Left renal pelvis (tissue), 4 donors: ENCODE measurements around the gene XIAP. TPM values are rescaled to one million over a fixed set of nuclear protein-coding genes. Genes with fewer than 3 reads are reported as not detected.
"Not testable (repeated sequence)": the region's sequence is repeated elsewhere in the genome, so short reads cannot be mapped to it uniquely, and the experiment has no call there.

ENCODE experiments used
- DNase-seq, 4 donors: peaks; one replicate each; pipeline ENCODE4 v3.0.0-alpha.2; 2013; ENCODE audit warnings: low read depth in 4 of 4, low spot score in 3 of 4
- polyA plus RNA-seq, 4 donors: library from polyadenylated mRNA; unstranded; fragments of 120-200 nt; gene quantifications; one replicate each; pipeline ENCODE4 v1.2.1, GENCODE V29; 2013; ENCODE audit not compliant: insufficient read length in 4 of 4

Gene XIAP
- polyA plus RNA-seq = 10 to 100 TPM; 35.2 to 46.2 (median 41.0) TPM

- DNase-seq = peak in 3 of 4 donors; percentile 36 to 62 (median 45)
Observed at GRCh38 chrX:123859846-123860838, at the start of gene XIAP. TSS of gene XIAP (plus strand) at chrX:123860053. CDS start at chrX:123885663, 25,610 bp downstream.

- no peak for DNase-seq
Observed at GRCh38 chrX:123814343-123814742, 45.5 kb upstream of the XIAP start.

- DNase-seq = not testable (repeated sequence)
Observed at GRCh38 chrX:123814934-123815394, 44.9 kb upstream of the XIAP start.

GRCh38 chrX:123817288-123817894, 42.5 kb upstream of the XIAP start:
- DNase-seq = no peak

GRCh38 chrX:123818243-123818642, 41.6 kb upstream of the XIAP start:
- no peak for DNase-seq

DNA sequence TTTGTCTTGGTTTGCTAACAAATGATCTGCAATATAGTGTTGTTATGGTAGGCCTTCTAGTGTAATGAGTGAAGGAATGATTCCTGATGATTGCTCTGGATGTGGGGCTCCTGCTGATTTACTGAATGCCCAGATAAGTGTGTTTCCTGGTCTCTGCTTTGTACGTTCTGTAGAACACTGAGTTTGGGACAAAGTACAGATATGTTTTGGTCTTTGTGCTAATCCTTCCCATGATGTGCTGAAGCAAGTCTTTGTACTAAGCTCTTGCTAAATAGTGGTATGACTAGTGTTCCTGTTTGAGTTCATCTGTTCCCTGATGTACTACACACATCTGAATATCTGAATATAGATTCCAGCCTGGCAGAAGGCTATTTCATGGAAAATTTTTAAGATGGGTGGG, 36.9 kb upstream of the XIAP start:
- no peak for DNase-seq

- DNase-seq = peak in 3 of 4 donors; percentile 24 to 29 (median 26)
Observed at GRCh38 chrX:123830309-123830708, 29.5 kb upstream of the XIAP start.

DNA sequence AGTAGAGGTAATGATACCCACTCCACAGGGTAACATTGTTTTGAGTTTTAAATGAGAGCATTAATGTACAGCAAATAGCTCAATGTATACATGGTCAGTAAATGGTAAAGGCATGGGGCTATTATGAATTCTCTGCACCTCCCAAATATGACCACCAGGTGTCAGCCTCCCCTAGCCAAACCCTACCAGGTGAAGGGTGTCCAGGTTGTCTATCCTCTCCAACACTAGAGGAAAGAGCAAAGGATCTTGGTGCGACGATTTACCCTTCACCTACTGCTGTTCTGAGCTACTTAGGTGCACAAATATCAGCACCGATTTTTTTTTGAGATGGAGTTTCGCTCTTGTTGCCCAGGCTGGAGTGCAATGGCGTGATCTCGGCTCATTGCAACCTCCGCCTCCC, 26.5 kb upstream of the XIAP start:
- DNase-seq = peak in 3 of 4 donors; percentile 16 to 33 (median 20)

DNA sequence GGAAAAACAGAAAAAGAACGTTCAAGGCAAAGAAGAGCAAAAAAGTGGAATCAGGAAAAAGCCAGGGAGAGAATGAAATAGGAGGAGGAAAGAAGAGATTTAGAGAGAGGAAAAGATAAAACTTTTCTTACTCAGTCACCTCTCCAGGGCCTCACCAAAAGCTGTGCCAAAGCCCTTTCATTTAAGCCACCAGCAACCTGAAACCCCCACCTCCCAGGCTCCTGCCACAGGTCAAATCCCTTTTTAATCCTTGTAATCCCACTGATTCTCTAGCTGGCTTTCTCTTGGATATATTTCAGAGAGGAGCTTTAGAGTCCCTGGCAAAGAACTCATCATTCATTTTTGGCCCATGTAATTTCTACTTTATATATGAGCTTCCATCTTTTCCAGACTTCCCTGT, 25.7 kb upstream of the XIAP start:
- DNase-seq = no peak

GRCh38 chrX:123835661-123836371, 24.0 kb upstream of the XIAP start:
- DNase-seq = no peak

DNA sequence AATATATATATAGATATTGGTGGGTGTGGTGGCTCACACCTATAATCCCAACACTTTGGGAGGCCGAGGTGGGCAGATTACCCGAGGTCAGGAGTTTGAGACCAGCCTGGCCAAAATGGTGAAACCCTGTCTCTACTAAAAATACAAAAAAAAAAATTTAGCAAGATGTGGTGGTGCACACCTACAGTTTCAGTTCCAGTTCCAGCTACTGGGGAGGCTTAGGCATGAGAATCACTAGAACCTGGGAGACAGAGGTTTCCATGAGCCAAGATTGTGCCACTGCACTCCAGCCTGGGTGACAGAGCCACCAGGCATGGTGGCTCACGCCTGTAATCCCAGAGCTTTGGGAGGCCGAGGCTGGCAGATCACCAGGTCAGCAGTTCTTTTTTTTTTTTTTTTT, 14.7 kb upstream of the XIAP start:
- DNase-seq = not testable (repeated sequence)

DNA sequence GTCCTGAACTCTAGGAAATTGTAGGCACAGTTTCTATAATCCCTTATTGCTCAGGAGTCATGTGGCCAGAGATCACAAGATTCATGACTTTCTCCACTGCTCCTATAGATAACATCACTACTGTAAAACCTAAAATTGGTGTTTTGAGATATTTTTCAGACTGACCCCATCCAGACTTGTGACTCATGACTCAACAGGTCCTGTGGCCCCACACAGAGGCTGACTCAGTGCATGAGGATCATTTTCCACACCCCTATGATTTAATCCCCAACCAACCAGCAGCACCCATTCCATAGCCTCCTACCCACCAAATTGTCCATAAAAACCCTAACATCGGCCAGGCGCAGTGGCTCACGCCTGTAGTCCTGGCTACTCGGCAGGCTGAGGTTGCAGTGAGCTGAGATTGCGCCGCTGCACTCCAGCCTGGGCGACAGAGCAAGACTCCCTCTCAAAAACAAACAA, 13.2 kb upstream of the XIAP start:
- no peak for DNase-seq

GRCh38 chrX:123847056-123847455, 12.8 kb upstream of the XIAP start:
- DNase-seq = no peak

DNA sequence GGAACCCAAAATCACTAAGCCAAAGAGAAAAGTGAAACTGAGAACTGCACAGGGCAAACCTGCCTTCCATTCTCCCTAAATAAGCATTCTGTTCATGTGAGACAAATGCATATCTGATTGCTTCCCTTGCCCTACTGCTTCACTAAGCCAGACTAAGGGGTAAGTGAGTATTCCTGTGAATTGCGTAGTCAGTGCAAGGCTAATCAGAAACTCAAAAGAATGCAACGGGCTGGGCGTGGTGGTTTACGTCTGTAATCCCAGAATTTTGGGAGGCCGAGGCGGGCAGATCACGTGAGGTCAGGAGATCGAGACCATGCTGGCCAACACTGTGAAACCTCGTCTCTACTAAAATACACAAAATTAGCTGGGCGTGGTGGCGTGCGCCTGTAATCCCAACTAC, 10.8 kb upstream of the XIAP start:
- no peak for DNase-seq

DNA sequence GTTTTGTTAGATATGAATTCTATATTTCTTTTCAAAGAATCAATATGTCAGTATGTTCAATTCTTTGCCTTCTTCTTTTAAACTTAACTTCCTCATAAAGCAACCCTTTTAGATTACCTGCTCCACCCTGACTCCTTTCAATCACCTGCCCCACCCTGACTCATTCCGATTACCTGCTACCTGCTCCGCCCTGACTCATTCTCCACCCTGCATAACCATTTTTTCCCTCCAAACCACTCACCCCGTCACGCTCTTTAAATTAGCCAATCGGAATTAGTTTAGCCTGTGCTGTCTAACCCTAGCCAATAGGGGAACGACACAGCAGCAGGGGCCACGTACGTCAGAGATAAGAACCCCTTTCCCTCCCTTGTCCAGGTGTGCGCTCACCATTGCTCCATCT, 9.9 kb upstream of the XIAP start:
- not testable (repeated sequence) for DNase-seq

- no peak for DNase-seq
Observed at GRCh38 chrX:123851079-123851478, 8.8 kb upstream of the XIAP start.

GRCh38 chrX:123854329-123854728, 5.5 kb upstream of the XIAP start:
- DNase-seq = no peak

GRCh38 chrX:123859409-123859845, 426 bp upstream of the XIAP start:
- DNase-seq = peak in 1 of 4 donors; percentile 58

DNA sequence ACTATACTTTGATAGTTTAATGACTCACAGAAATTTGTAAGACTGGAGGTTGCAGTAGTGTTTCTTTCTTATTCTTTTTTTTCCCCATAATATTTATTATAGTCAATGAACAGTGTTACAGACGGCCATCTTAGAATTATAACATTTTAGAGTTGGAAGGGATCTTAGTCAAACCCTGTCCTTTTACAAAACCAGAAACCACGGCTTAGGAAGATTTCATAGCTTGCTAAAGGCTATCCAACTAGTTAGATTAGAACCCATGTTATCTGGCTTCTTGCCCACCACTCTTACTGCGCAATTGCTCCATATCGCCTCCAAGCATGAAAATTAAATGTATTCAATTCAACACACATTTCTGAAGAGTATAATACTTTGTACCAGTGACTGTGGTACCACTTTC, 1.1 kb downstream of the XIAP start:
- no peak for DNase-seq

GRCh38 chrX:123869488-123869887, 9.6 kb downstream of the XIAP start:
- DNase-seq = no peak

- no peak for DNase-seq
Observed at GRCh38 chrX:123871309-123871708, 11.5 kb downstream of the XIAP start.
